Ascending aorta (tissue), 2 donors: ENCODE measurements around the gene HDGFL3. TPM values are rescaled to one million over a fixed set of nuclear protein-coding genes. Genes with fewer than 3 reads are reported as not detected.
"Not testable (repeated sequence)": the region's sequence is repeated elsewhere in the genome, so short reads cannot be mapped to it uniquely, and the experiment has no call there.

ENCODE experiments used
- DNase-seq, 2 donors: peaks; one replicate each; pipeline ENCODE4 v3.0.0-alpha.2; 2019; ENCODE audit warnings: low spot score in 2 of 2
- H3K27ac ChIP-seq, 2 donors: fragments of 200-600 bp; sonication (generic); one replicate each; pipeline ENCODE4 v1.5.1; 2016 to 2017; ENCODE audit warnings: mild to moderate bottlenecking in 1 of 2
- H3K27me3 ChIP-seq: fragments of 200-600 bp; sonication (generic); one replicate; pipeline ENCODE4 v1.5.1; 2017
- H3K36me3 ChIP-seq, 2 donors: fragments of 200-600 bp; sonication (generic); one replicate each; pipeline ENCODE4 v1.5.1; 2016
- H3K4me1 ChIP-seq, 2 donors: fragments of 200-600 bp; sonication (generic); one replicate each; pipeline ENCODE4 v1.5.1; 2016 to 2017; ENCODE audit warnings: mild to moderate bottlenecking in 1 of 2
- H3K4me3 ChIP-seq, 2 donors: fragments of 200-600 bp; sonication (generic); one replicate each; pipeline ENCODE4 v1.5.1; 2016 to 2017; ENCODE audit warnings: mild to moderate bottlenecking in 1 of 2
- H3K9me3 ChIP-seq, 2 donors: fragments of 200-600 bp; sonication (generic); one replicate each; pipeline ENCODE4 v1.5.1; 2016
- CTCF ChIP-seq, 3 experiments: fragments of 200-600 bp in 2 of 3; fragments of 450-650 bp in 1 of 3; sonication (generic) in 2 of 3; IDR thresholded peaks; one replicate each; pipeline ENCODE4 v1.5.1; 2016 to 2019; ENCODE audit warnings: antibody characterized with exemption in 3 of 3, mild to moderate bottlenecking in 1 of 3, moderate library complexity in 1 of 3
- intact Hi-C: fragments of 100-400 bp; cut with DNase I; formaldehyde crosslinking; loops from one replicate; pipeline ENCODE4 v1.15.1; 2023
- total RNA-seq: library from RNA; depleted of rRNA; stranded (reverse); fragments of >200 nt; gene quantifications from one replicate; pipeline ENCODE4 v1.1.0, GENCODE V29; 2016

HDGFL3 gene
- total RNA-seq, 1 donor from 2014 or later, result 20.8 TPM

GRCh38 chr15:83092309-83092976 lies 115.2 kb downstream of the HDGFL3 start:
- no peak for TF ChIP-seq CTCF (IDR thresholded peaks at IDR 0.05)
- Histone ChIP-seq H3K4me1 (no peaks in the 10 kb centered on the region), H3K36me3 (no peaks in the 10 kb centered on the region), H3K9me3 (no peaks in the 10 kb centered on the region), H3K27ac (no peak overlapping the region), H3K27me3 (no peaks in the 10 kb centered on the region), H3K4me3 (no peak overlapping the region)
- peak; percentile 40 to 66 for DNase-seq
- intact Hi-C loops, result no loop called here

GRCh38 chr15:83091965-83092308 lies 115.7 kb downstream of the HDGFL3 start:
- H3K4me1 ChIP-seq, H3K4me3 ChIP-seq, H3K27me3 ChIP-seq, H3K27ac ChIP-seq, DNase-seq, H3K9me3 ChIP-seq, intact Hi-C loops, H3K36me3 ChIP-seq: not testable (repeated sequence)

GRCh38 chr15:83090465-83090864 lies 117.2 kb downstream of the HDGFL3 start:
- H3K4me3 ChIP-seq, result no peak overlapping the region

GRCh38 chr15:83088876-83089275 lies 118.7 kb downstream of the HDGFL3 start:
- Histone ChIP-seq H3K36me3 (no peaks in the 10 kb centered on the region), H3K27ac (no peak overlapping the region), H3K4me3 (no peak overlapping the region), H3K9me3 (no peaks in the 10 kb centered on the region), H3K4me1 (no peaks in the 10 kb centered on the region), H3K27me3 (no peaks in the 10 kb centered on the region)
- intact Hi-C loops, result no loop called here
- TF ChIP-seq CTCF (IDR thresholded peaks at IDR 0.05), result no peak
- no peak for DNase-seq

More at GRCh38 chr15:83090465-83090864, 117.2 kb downstream of the HDGFL3 start:
- H3K36me3 ChIP-seq, result no peaks in the 10 kb centered on the region
- H3K4me1 ChIP-seq, result no peaks in the 10 kb centered on the region
- H3K27me3 ChIP-seq, result no peaks in the 10 kb centered on the region
- DNase-seq, result no peak
- no peaks in the 10 kb centered on the region for H3K9me3 ChIP-seq
- no peak overlapping the region for H3K27ac ChIP-seq
- TF ChIP-seq CTCF (IDR thresholded peaks at IDR 0.05), result no peak
- intact Hi-C loops, result no loop called here

- intact Hi-C loops, result no loop called here
- no peaks in the 10 kb centered on the region for H3K9me3 ChIP-seq
- no peak overlapping the region for H3K4me3 ChIP-seq
- TF ChIP-seq CTCF (IDR thresholded peaks at IDR 0.05), result no peak
- H3K27me3 ChIP-seq, result no peaks in the 10 kb centered on the region
- H3K4me1 ChIP-seq, result no peaks in the 10 kb centered on the region
- H3K36me3 ChIP-seq, result no peaks in the 10 kb centered on the region
- no peak overlapping the region for H3K27ac ChIP-seq
- no peak for DNase-seq
These were observed 120.0 kb downstream of the HDGFL3 start for GRCh38 chr15:83087576-83087975.

- H3K36me3 ChIP-seq, DNase-seq, H3K4me3 ChIP-seq, H3K27ac ChIP-seq, H3K27me3 ChIP-seq, H3K4me1 ChIP-seq, H3K9me3 ChIP-seq, intact Hi-C loops: not testable (repeated sequence)
These were observed 121.6 kb downstream of the HDGFL3 start for GRCh38 chr15:83085864-83086552.

GRCh38 chr15:83085461-83085860 lies 122.2 kb downstream of the HDGFL3 start:
- H3K9me3 ChIP-seq, H3K27ac ChIP-seq, H3K36me3 ChIP-seq, intact Hi-C loops, H3K27me3 ChIP-seq, DNase-seq, H3K4me1 ChIP-seq, H3K4me3 ChIP-seq: not testable (repeated sequence)
